ENCODE data around the gene ATP1B1.

GRCh38 chr1:169113613-169114119, 7.2 kb downstream of the ATP1B1 start:
- TF ChIP-seq CTCF (IDR thresholded peaks at IDR 0.05) (no peak), POLR2A (IDR thresholded peaks at IDR 0.05) (no peak)
